Neural cell (in vitro differentiated cells): ENCODE data around the gene POLL. TPM values are rescaled to one million over a fixed set of nuclear protein-coding genes. Genes with fewer than 3 reads are reported as not detected.

Experiments
- H2AFZ ChIP-seq: fragments of 200-600, 300-800 bp; sonication (generic), shearing (Covaris generic); 2 replicates; pipeline ENCODE4 v1.6.0; 2014; ENCODE audit warnings: low read depth, mild to moderate bottlenecking, antibody characterized with exemption, low read length, moderate library complexity
- H3F3A ChIP-seq: fragments of 200-600 bp; shearing (Covaris generic); 2 replicates; pipeline ENCODE4 v1.6.1; 2016; ENCODE audit warnings: mild to moderate bottlenecking, moderate library complexity, mixed read lengths, antibody characterized with exemption, low read length; ENCODE audit not compliant: insufficient read depth, poor library complexity, severe bottlenecking
- H3K27ac ChIP-seq: fragments of 200-600, 300-800 bp; sonication (generic), shearing (Covaris generic); 2 replicates; pipeline ENCODE4 v1.5.1; 2014; ENCODE audit warnings: mild to moderate bottlenecking, low read length, moderate library complexity
- H3K27me3 ChIP-seq: fragments of 300-800, 200-600 bp; sonication (generic), shearing (Covaris generic); 2 replicates; pipeline ENCODE4 v1.6.0; 2014; ENCODE audit warnings: mild to moderate bottlenecking, low read depth, low read length, moderate library complexity; ENCODE audit not compliant: insufficient read depth
- H3K36me3 ChIP-seq: fragments of 300-800, 200-600 bp; sonication (generic), shearing (Covaris generic); 2 replicates; pipeline ENCODE4 v1.5.1; 2014; ENCODE audit warnings: mild to moderate bottlenecking, antibody characterized with exemption, low read length, moderate library complexity; ENCODE audit not compliant: insufficient read depth
- H3K4me2 ChIP-seq: fragments of 300-800, 200-600 bp; sonication (generic), shearing (Covaris generic); 2 replicates; pipeline ENCODE4 v1.6.0; 2014; ENCODE audit warnings: mild to moderate bottlenecking, low read length
- H3K4me3 ChIP-seq: fragments of 300-800, 200-600 bp; sonication (generic), shearing (Covaris generic); 2 replicates; pipeline ENCODE4 v1.5.1; 2014; ENCODE audit warnings: mild to moderate bottlenecking, low read length, moderate library complexity
- H3K79me2 ChIP-seq: fragments of 200-600 bp; shearing (Covaris generic); replicated peaks from 2 replicates; pipeline ENCODE4 v1.6.0; 2014; ENCODE audit warnings: mild to moderate bottlenecking, low read length, moderate library complexity; ENCODE audit not compliant: insufficient read depth
- H3K9ac ChIP-seq: fragments of 300-800, 200-600 bp; sonication (generic), shearing (Covaris generic); 2 replicates; pipeline ENCODE4 v1.6.1; 2016; ENCODE audit warnings: mild to moderate bottlenecking, low read length, mixed read lengths
- H3K9me2 ChIP-seq: fragments of 200-600 bp; shearing (Covaris generic); 2 replicates; pipeline ENCODE4 v1.6.1; 2016; ENCODE audit warnings: mild to moderate bottlenecking, low read length, mixed read lengths; ENCODE audit not compliant: insufficient read depth
- H3K9me3 ChIP-seq: fragments of 200-600, 300-800 bp; sonication (generic), shearing (Covaris generic); 2 replicates; pipeline ENCODE4 v1.6.1; 2016; ENCODE audit warnings: mild to moderate bottlenecking, mixed run types, low read length, moderate library complexity, mixed read lengths
- H4K20me1 ChIP-seq: fragments of 200-600 bp; shearing (Covaris generic); 2 replicates; pipeline ENCODE4 v1.6.1; 2016; ENCODE audit warnings: mild to moderate bottlenecking, mixed run types; ENCODE audit not compliant: insufficient read depth
- EP300 ChIP-seq: fragments of 450-650 bp; conservative IDR thresholded peaks from 2 replicates; pipeline ENCODE4 v1.6.1; 2014; ENCODE audit warnings: antibody characterized with exemption, mild to moderate bottlenecking, moderate library complexity; ENCODE audit not compliant: poor library complexity, severe bottlenecking
- MXI1 ChIP-seq: fragments of 450-650 bp; conservative IDR thresholded peaks from 2 replicates; pipeline ENCODE4 v1.6.1; 2014; ENCODE audit warnings: antibody characterized with exemption, mild to moderate bottlenecking; ENCODE audit not compliant: poor library complexity, severe bottlenecking
- POLR2AphosphoS5 ChIP-seq: IDR thresholded peaks from 2 replicates; pipeline ENCODE4 v1.6.1; 2012
- RAD21 ChIP-seq: fragments of 450-650 bp; conservative IDR thresholded peaks from 2 replicates; pipeline ENCODE4 v1.6.1; 2014; ENCODE audit warnings: antibody characterized with exemption, mild to moderate bottlenecking, moderate library complexity
- REST ChIP-seq: IDR thresholded peaks from 2 replicates; pipeline ENCODE4 v1.6.1; 2012; ENCODE audit warnings: borderline replicate concordance
- SMC3 ChIP-seq: fragments of 450-650 bp; conservative IDR thresholded peaks from 2 replicates; pipeline ENCODE4 v1.6.1; 2014; ENCODE audit warnings: antibody characterized with exemption, mild to moderate bottlenecking, moderate library complexity; ENCODE audit not compliant: poor library complexity
- TAF1 ChIP-seq: IDR thresholded peaks from 2 replicates; pipeline ENCODE4 v1.6.1; 2012; ENCODE audit warnings: low read depth
- polyA plus RNA-seq: library from polyadenylated mRNA; depleted of rRNA; stranded (reverse); fragments of >200 nt; gene quantifications from 2 replicates; pipeline ENCODE4 v1.2.3, GENCODE V29; 2014
- TF ChIP-seq, protein P1 (sequence below): fragments of 450-650 bp; IDR thresholded peaks from 2 replicates; pipeline ENCODE4 v1.5.1; 2014; ENCODE audit warnings: antibody characterized with exemption, mild to moderate bottlenecking, moderate library complexity; ENCODE audit not compliant: poor library complexity, severe bottlenecking

Gene POLL
- polyA plus RNA-seq, 1 donor from 2014 or later: 23.0 TPM

DNA sequence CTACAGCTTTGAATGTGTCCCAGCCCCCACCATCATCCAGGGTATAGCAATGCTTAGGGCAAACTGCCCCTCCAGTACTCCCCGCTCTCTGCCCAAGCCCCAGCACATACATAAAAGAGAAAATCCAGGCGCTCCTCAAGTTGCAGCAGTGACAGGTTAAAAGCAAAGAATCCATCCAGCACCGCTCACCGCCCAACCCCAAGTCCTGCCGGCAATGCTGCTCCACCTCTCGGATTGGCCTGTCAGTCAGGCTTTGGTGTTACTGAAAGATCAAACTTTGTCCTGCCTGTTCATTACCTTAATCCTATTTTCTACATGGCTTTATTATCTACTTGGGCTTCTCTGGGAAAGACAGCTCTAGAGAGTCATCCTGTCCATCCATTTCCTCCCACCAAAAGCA is 31.9 kb upstream of the POLL start:
- Histone ChIP-seq H3K27me3 (peaks cover 9% of the 10 kb centered on the region), H3K9me2 (no peaks in the 10 kb centered on the region), H3K4me3 (no peak overlapping the region), H3F3A (no peaks in the 10 kb centered on the region), H3K4me2 (no peak overlapping the region), H3K79me2 (no peaks in the 10 kb centered on the region), H3K9ac (no peak overlapping the region), H3K9me3 (no peaks in the 10 kb centered on the region), H3K36me3 (no peaks in the 10 kb centered on the region), H4K20me1 (no peaks in the 10 kb centered on the region), H2AFZ (no peak overlapping the region), H3K27ac (no peak overlapping the region)
- TF ChIP-seq RAD21: no peak
- TF ChIP-seq EP300: no peak
- TF ChIP-seq TAF1: no peak
- TF ChIP-seq REST: no peak
- TF ChIP-seq MXI1: no peak

DNA sequence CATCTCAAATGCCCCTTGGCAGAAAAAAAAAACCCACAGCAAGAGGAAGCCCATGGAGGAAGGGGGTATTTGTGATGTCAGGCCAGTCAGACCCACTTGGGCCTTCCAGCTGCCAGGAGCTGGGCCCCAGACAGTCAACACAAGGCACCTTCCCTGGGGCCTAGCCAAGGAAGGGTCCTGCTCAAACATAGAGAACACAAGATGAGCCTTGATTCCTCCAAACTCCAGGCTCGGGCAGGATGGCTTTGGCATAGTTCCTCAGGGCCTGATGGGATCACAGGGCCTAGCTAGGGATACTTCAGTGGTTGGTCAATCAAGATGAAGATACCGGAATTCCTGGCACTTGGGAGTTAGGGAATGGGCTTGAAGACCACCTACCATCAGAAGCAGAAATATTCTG is 30.8 kb upstream of the POLL start:
- Histone ChIP-seq H3K79me2 (no peaks in the 10 kb centered on the region), H4K20me1 (no peaks in the 10 kb centered on the region), H3K36me3 (no peaks in the 10 kb centered on the region), H3K27me3 (peaks cover 9% of the 10 kb centered on the region), H3K9me3 (no peaks in the 10 kb centered on the region), H3K4me3 (no peak overlapping the region), H3K4me2 (no peak overlapping the region), H2AFZ (no peak overlapping the region), H3K27ac (no peak overlapping the region), H3F3A (no peaks in the 10 kb centered on the region), H3K9ac (no peak overlapping the region), H3K9me2 (no peaks in the 10 kb centered on the region)
- no peak for TF ChIP-seq REST
- TF ChIP-seq RAD21: no peak
- no peak for TF ChIP-seq TAF1
- no peak for TF ChIP-seq SMC3
- no peak for TF ChIP-seq POLR2AphosphoS5
- TF ChIP-seq, protein P1, sequence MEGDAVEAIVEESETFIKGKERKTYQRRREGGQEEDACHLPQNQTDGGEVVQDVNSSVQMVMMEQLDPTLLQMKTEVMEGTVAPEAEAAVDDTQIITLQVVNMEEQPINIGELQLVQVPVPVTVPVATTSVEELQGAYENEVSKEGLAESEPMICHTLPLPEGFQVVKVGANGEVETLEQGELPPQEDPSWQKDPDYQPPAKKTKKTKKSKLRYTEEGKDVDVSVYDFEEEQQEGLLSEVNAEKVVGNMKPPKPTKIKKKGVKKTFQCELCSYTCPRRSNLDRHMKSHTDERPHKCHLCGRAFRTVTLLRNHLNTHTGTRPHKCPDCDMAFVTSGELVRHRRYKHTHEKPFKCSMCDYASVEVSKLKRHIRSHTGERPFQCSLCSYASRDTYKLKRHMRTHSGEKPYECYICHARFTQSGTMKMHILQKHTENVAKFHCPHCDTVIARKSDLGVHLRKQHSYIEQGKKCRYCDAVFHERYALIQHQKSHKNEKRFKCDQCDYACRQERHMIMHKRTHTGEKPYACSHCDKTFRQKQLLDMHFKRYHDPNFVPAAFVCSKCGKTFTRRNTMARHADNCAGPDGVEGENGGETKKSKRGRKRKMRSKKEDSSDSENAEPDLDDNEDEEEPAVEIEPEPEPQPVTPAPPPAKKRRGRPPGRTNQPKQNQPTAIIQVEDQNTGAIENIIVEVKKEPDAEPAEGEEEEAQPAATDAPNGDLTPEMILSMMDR: no peak
- TF ChIP-seq MXI1: no peak
- TF ChIP-seq EP300: no peak
